ENCODE data around the gene PRSS27.
"Not testable (repeated sequence)": the region's sequence is repeated elsewhere in the genome, so short reads cannot be mapped to it uniquely, and the experiment has no call there.

Gene PRSS27

DNA sequence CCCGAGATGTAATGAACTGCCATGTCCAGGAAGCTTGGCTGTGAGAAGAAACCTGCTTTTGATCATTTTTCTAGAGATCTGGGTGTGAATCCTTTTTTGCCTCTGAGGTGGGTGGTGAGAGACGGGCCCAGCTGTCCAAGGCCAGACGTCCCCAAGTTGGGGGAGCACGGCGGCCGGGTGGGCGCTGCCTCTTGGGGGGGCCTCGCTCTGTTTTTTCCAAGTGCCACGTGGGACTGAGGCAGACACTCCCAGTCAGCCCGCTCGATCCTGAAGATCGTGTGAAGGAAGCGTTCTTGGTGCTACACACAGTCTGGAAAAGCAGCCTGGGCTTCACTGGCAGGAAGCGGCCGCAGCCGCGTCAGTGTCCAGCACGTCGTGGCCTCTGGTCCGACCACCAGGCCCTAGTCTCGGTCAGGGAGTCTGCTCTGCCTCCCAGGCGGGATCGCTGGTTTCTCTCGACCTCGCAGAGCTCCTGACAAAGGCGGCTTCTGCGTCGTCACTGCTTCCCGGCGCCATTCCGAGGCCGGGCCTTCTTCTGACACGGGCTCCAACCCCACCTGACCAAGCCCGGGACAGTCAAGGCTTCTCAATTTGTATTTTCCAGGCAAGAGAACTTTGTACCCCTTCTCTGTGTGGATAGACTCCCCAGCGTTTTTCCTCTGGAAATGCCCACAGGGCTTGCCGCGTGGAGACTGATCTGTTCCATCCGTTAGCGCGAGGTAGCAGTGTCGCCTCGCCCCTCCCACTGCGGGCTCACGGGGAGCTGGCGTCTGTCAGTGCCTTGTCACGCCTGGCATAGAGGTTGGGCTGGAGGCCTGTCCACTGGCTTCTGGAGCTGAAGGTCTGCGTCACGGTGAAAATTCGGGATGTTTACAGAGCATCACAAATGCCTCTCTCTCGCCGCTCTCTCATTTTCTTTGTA lies 12.4 kb downstream of the PRSS27 start:
- DNase-seq: no peak

DNA sequence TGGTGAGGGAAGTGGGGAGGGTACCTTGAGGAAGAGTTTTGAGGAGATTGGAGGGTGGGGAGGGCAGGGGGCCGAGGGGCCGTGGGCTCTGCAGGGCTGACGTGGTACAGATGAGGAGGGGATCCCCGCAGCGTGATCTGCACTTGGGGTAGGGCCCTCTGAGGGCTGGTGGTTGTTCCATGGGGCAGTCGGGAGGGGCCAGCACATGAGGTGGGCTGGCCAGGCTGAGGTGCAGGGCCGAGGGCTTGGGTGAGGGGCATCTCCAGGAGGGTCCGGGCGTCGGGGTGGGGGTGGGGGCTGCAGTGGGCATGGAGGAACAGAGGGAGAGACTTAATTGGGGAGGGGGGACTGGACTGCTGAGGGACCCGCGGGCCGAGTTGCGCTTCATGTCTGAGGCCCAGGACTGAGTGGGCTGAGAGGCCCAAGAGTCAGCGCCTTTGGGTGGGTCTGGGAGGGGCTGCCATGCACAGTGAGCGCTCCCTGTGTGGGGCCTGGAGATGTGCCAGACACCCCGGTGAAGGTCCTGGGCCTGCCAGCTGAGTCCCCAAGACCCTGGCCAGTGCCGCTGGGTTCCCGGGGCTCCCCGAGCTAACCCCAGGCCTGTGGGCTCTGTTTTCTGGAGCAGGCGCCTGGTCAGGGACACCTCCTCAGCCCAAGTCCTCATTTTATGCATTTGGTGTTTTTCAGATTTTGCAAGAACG lies 13.3 kb downstream of the PRSS27 start:
- DNase-seq: no peak

DNA sequence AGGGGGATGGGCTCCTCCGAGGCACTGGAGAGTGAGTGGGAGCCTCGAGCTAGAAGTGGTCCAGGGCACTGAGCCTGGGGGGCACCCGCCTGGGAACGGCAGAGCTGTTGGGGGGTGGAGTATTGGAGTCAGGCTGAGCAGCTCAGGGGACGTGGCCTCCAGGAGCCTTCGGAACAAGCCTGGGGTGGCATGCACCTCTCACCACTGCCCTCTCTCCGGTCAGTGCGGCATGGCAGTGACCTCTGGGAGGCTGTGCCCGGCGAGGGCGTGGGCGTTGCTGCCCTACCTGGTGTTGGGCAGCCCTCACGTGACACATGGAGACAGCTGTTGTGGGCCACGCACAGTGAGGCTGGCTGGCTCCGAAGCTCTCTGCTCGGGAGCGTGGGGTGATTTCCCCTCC lies 13.9 kb downstream of the PRSS27 start:
- DNase-seq: no peak

DNA sequence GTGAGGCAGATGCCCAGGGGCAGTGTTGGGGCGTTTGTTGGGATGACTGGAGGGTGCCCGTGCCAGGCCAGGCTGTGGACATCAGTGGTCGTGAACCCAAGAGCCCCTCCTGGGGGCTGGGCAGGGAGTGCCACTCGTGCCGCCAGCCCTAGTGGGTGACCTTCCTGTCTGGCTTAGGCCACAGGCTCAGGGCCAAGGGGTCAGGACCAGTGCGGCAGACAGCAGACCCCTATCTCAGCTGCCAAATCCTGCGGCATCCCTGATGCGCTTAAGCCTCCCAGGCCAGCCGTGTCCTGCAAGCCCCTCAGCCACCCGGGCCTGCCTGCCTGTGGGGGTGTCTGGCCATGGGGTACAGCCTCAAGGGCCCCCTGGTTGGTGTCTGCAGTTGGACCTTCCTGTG lies 14.7 kb downstream of the PRSS27 start:
- DNase-seq: no peak

- DNase-seq: no peak
These were observed 15.1 kb downstream of the PRSS27 start for GRCh38 chr16:2704983-2705275.

- no peak for DNase-seq
These were observed 15.7 kb downstream of the PRSS27 start for GRCh38 chr16:2704166-2704982.

GRCh38 chr16:2702871-2703745 lies 16.9 kb downstream of the PRSS27 start:
- no peak for DNase-seq

- no peak for DNase-seq
These were observed 17.6 kb downstream of the PRSS27 start for GRCh38 chr16:2702438-2702825.

DNA sequence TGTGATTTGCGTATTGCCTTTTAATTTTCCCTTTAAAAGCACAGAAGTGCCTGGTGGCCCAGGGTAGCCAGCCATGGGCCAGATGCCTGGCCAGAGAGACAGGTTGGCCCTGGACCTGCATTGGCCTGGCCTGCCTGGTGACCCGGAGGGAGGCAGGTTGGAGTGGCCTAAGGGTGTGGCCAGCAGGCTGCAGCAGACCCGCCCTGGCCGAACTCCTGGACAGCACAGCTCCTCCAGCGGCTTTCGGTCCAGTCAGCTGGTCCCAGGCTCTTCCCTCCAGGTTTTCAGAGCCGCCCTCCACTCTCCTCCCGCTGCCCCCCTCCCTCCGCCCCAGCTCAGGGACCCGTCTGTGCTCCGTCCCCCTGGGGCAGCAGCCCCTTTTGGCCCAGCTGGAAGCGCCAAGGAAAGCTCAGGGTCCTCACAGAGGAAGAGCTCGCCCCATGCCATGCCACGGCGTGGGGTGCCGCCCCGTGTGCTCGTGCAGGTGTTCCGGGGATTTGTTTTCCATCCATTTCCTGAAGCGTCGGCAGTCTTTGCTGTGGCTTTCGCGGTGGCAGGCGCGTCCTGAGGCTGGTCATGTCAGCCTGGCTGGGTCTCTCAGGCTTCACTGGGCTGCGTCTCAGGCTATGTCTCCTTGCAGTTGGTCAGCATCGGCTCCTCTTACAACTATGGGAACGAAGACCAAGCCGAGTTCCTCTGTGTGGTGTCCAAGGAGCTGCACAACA lies 18.1 kb downstream of the PRSS27 start:
- no peak for DNase-seq

GRCh38 chr16:2701272-2701671 lies 18.8 kb downstream of the PRSS27 start:
- no peak for DNase-seq

DNA sequence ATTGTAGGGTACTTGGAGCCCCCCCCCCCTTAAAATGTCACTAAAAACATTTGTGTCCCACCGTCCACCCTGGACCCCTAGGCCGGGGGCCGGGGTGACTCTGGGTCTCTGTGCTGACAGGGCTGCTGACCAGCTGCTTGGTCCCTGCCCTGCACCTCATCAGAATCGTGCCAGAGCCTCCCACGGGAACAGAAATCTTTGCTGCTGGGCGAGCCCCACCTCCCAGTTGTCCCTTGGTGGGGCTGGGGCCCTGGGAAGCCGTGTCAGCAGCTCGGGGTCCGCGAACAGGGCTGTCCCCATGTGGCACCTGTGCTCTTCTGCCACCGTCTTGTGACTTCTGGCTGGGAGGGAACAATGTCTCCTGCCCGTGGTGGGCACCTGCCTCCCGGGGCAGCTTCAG lies 19.2 kb downstream of the PRSS27 start:
- DNase-seq: no peak

DNA sequence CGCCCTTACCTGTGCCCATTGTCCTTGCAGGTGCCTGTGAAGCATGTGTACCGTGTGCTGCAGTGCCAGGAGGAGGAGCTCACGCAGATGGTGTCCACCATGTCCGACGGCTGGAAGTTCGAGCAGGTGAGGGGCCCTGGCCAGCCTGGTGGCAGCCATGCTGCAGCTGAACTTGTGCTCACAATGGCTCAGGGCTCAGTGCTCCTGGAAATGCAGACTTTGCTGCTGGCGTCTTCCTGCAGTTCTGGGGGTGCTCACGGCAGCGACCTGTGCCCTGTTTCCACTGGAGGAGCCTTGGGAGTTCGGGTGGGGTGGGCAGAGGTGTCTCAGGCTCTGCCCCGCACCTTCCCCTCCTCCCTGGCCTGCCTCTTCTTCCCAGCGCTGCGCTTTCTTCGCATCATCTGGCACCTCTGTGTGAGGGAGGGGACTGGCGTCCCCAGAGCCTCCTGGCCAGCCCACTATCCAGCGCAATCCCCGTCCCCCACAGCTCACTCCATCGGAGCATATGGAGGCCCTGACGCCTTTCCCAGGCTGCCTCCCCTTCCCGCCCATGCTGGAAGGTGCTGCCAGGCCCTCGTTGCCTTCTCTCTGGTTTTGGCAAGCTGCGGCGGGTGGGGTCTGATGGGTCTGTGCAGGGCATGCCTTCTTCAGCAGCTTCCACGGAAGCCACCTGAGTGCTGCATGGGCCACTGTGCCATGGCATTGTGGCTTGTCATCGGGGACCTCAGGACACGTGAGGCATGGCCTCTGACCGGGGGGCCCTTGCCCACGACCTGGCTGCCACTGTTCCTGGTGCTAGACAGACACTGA lies 20.0 kb downstream of the PRSS27 start:
- DNase-seq: no peak

GRCh38 chr16:2698965-2699750 lies 20.9 kb downstream of the PRSS27 start:
- no peak for DNase-seq

GRCh38 chr16:2698103-2698870 lies 21.7 kb downstream of the PRSS27 start:
- no peak for DNase-seq

DNA sequence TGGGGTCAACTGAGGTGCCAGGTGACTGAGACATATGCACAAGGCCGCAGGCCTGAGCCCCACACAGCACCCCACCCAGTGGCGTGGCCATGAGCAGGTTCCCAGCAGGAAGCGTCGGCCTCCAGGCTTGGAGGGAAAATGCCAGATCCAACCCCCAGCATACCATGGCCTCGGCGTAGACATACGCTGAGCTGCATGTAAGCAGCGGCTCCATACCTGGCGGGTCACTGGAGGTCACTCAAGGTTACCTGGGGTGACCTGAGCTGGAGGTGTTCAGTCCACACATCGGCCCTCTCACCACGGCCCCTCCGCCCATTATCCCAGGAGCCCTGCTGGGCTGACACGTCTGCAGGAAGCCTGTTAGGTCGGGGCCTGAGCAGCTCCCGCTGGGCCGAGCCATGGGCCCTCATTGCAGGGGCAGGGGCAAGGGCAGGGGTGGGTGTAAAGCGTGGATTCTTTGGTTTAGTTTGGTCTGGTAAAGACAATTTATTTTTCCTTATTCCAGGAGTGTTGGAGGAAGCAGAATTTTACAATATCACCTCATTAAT lies 22.5 kb downstream of the PRSS27 start:
- DNase-seq: no peak

- DNase-seq: not testable (repeated sequence)
These were observed 23.3 kb downstream of the PRSS27 start for GRCh38 chr16:2696601-2697250.

GRCh38 chr16:2692948-2693651 lies 26.9 kb downstream of the PRSS27 start:
- no peak for DNase-seq

All from SIG-M5 (cell line).